GM10248 (cell line): ENCODE measurements around the gene LIPI.
"Not testable (repeated sequence)": the region's sequence is repeated elsewhere in the genome, so short reads cannot be mapped to it uniquely, and the experiment has no call there.

Source experiments
- CTCF ChIA-PET: fragments of 300-600 bp; sonication (Branson Sonifier 250); formaldehyde crosslinking; extraction: SDS; loops from one replicate; lab custom pipeline; 2021; ENCODE audit warnings: antibody characterized with exemption; lab: Yijun Ruan, JAX
- POLR2A ChIA-PET: fragments of 350-650 bp; sonication (Branson Sonifier 250); formaldehyde crosslinking; extraction: SDS; loops from one replicate; lab custom pipeline; 2020; ENCODE audit warnings: antibody characterized with exemption; lab: Yijun Ruan, JAX
- DNase-seq: peaks from one replicate; pipeline ENCODE4 v3.0.0; 2012; ENCODE audit errors: extremely low spot score
- TF ChIP-seq, protein P1 (sequence below): IDR thresholded peaks from 2 replicates; pipeline ENCODE4 v1.5.1; 2012; ENCODE audit warnings: mild to moderate bottlenecking, low read depth; ENCODE audit errors: extremely low read depth, missing control alignments, control extremely low read depth

Gene LIPI

DNA sequence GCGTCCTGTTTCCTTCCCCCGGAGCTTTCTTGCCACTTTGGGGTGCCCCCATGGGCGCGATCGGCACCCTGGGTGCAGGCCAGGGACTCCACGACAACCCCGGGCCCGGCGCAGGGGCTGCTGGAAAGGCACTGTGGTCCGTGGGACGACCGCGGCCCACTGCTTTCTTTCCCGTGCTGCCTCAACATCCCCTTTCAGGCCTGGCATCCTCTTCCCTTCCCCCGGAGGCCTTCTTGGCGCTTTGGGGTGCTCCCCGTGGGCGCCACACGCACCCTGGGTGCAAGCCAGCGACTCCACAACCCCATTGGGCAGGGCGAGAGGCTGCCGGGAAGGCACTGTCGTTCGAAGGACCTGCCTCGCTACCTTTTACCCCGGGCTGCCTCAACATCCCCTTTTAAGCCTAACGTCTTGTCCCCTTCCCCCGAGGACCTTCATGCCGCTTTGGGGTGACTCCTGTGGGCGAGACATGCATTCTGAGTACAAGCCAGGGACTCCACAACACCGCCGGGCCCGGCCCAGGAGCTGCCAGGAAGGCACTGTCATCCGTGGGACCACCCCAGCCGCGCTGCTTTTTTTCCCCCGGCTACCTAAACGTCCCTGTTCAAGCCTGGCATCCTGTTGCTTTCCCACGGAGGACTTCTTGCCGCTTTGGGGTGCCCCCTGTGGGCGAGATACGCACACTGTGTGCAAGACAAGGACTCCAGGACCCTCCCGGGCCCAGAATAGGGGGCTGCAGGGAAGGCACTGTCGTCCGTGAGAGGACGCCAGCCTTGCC lies 137.8 kb downstream of the LIPI start:
- DNase-seq = peak; percentile 10
- POLR2A ChIA-PET = no interaction called here
- CTCF ChIA-PET = no interaction called here
- TF ChIP-seq, protein P1, sequence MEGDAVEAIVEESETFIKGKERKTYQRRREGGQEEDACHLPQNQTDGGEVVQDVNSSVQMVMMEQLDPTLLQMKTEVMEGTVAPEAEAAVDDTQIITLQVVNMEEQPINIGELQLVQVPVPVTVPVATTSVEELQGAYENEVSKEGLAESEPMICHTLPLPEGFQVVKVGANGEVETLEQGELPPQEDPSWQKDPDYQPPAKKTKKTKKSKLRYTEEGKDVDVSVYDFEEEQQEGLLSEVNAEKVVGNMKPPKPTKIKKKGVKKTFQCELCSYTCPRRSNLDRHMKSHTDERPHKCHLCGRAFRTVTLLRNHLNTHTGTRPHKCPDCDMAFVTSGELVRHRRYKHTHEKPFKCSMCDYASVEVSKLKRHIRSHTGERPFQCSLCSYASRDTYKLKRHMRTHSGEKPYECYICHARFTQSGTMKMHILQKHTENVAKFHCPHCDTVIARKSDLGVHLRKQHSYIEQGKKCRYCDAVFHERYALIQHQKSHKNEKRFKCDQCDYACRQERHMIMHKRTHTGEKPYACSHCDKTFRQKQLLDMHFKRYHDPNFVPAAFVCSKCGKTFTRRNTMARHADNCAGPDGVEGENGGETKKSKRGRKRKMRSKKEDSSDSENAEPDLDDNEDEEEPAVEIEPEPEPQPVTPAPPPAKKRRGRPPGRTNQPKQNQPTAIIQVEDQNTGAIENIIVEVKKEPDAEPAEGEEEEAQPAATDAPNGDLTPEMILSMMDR = no peak

DNA sequence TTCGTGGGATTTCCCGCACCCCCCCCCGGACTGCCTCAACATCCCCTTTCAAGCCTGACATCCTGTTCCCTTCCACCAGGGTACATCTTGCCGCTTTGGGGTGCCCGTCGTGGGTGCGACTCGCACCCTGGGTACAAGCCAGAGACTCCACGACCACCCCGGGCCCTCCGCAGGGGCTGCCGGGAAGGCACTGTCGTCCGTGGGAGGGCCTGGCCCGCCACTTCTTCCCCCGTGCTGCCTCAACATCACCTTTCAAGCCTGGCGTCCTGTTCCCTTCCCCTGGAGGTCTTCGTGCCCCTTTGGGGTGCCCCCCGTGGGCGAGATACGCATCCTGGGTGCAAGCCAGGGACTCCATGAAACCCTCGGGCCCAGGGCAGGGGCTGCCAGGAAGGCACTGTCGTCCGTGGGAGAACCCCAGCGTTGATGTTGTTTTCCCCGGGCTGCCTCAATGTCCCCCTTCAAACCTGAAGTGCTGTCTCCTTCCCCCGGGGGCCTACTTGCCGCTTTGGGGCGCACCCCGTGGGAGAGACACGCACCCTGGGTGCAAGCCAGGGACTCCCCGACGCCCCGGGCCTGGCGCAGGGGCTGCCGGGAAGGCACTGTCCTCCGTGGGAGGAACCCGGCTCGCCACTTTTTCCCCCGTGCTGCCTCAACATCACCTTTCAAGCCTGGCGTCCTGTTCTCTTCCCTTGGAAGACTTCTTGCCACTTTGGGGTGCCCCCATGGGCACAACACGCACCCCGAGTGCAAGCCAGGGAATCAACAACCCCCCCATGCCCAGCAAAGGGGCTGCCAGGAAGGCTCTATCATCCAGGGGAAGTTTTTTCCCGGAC lies 138.6 kb downstream of the LIPI start:
- peak; percentile 9 for DNase-seq
- TF ChIP-seq, protein P1 = no peak
- POLR2A ChIA-PET = no interaction called here
- CTCF ChIA-PET = no interaction called here

DNA sequence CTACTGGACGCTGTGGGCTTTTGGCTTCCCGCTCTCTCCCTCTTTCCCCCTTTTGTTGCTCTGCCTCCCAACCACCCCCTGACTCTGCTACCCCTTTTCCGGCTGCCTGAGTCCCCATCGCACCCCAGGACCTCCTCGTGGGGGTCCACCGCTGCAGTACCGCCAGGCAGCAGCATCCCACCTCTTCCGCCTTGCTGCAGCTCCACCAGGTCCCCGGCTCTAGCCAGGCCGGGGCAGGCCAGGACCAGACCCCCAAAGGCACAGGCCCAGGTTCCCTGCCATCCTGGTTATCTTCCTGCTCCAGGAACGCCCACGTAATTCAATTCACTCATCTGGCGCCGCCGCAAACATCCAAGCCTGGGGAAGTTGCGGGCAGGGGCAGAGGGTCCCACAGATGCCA lies 139.8 kb downstream of the LIPI start:
- ChIA-PET POLR2A (no interaction called here), CTCF (interaction anchor here (1.1 kb wide), 1 partner anchor 23 kb away, joined by 3 read pairs; no protein-coding TSS in a partner anchor)
- TF ChIP-seq, protein P1 = no peak
- no peak for DNase-seq

DNA sequence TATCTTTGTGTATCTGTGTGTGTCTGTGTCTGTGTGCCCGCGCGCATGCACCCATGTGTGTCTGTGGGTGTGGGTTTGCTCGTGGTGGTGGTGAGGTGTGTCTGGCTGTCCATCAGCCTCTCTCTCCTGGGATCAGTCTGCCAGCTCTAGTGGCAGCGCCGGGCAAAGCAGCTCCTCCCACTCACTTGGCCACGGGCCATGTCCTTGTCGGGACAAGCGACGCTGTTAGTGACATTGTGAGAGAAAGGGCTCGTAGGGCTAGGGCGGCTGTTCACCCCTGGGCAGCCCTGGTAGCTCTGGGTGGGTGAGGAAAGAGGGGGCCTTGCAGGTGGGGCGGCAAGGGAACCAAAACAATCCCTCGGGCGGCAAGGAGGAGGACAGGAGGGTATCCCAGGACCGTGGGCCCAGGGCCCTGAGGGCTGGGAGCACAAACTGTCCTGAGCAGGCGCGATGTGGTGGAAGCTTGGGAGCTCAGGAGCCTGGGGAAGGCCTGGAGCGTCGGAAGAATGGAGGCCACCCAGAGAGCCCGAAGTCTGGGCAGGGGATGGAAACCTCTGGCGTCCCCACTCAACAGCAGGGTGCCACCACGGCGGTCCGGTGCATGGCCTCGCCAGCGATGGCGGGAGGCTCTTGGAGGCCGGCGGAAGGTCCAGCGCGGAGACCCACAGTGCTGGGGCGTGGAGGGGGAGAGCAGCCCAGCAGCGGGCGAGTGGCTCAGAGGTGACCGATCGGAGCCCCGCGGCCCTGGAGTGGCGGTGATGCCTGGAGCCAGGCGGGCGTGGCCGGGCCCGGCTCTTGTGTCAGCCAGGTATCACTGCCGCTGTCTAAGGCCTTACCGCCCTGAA lies 140.5 kb downstream of the LIPI start:
- TF ChIP-seq, protein P1 = no peak
- POLR2A ChIA-PET = no interaction called here
- CTCF ChIA-PET = interaction anchor here (1.1 kb wide), 2 partner anchors 12 to 23 kb away, joined by 3 read pairs; no protein-coding TSS in a partner anchor
- DNase-seq = no peak

DNA sequence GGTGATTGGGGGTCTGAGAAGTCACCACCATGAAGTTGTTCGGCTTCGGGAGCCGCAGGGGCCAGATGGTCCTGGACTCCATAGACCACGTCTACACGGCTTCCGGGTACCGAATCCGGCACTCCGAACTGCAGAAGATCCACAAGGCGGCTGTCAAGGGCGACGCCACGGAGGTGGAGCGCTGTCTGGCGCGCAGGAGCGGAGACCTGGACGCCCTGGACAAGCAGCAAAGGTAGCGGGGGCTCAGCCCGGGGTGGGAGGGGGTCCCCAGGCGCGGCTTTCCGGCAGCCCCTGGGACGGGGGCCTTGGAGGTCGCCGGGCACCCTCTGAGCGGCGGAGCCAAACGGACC lies 146.5 kb downstream of the LIPI start:
- DNase-seq = no peak
- POLR2A ChIA-PET = no interaction called here
- CTCF ChIA-PET = no interaction called here
- TF ChIP-seq, protein P1 = no peak

DNA sequence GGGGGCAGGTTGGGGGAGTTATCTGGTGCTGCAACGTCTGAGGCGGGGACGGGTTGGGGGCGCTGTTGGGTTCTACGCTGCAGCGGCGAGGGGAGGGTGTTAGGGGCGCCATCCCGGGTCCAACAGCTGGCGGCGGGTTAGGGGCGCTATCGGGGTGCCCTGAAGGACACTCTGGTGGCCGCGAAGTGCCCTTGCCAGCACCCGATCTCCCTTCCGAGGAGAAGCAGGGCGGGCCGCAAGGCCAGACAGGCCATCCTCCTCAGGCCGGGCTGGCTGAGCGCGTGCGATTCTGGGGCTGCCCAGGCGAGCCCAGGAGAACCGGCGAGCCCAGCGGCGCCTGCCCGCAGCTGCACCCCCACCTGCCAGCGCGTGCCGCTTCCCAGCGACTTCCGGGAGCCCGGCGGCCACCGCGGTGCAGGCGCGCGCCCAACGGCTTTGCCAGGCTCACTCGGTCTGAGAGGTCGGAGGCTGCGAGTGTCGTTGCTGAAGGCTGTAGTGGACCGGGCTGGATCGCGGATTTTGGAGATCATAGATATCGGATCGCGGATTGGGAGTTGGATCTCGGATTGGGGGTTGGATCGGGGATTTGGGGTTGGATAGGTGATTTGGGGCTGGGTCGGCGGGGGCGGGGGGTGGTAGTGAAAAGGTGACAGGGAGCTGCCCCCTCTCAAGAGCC lies 147.0 kb downstream of the LIPI start:
- CTCF ChIA-PET = not testable (repeated sequence)

DNA sequence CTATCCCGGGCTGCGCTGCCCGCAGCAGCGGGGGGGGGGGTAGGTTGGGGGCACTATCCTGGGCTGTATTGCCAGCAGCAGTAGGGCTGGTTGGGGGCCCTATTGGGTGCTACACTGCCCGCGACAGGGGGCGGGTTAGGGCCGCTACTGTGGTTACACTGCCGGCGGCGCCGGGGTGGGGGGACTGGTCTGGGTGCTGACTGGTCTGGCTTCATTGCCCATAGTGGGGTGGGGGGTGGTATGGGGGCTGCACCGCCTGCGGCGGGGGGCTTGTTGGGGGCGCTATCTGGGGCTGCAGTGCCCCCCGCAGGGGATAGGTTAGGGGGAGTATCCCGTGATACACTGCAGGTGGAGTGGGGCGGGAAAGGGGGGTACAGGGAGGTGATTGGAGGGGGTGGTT lies 148.1 kb downstream of the LIPI start:
- CTCF ChIA-PET, POLR2A ChIA-PET, DNase-seq: not testable (repeated sequence)

More for the DNA sequence above, 147.0 kb downstream of the LIPI start:
- POLR2A ChIA-PET = not testable (repeated sequence)
- DNase-seq = peak; percentile 7

DNA sequence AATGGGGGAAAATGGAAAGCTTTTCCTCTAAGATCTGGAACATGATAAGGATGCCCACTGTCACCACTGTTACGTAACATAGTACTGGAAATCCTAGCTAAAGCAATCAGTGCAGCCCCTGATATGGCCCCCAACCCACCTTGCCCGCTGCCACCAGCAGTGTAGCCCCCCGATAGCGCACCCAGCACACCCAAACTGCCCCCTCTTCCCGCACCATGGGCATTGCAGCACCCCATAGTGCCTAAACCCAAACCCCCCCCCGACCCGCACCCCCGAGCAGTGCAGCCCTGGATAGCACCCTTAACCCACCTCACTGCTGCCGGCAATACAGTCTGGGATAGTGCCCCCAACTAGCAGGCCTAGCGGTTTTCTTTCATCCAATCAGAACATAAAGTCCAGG lies 148.9 kb downstream of the LIPI start:
- DNase-seq, POLR2A ChIA-PET: not testable (repeated sequence)

DNA sequence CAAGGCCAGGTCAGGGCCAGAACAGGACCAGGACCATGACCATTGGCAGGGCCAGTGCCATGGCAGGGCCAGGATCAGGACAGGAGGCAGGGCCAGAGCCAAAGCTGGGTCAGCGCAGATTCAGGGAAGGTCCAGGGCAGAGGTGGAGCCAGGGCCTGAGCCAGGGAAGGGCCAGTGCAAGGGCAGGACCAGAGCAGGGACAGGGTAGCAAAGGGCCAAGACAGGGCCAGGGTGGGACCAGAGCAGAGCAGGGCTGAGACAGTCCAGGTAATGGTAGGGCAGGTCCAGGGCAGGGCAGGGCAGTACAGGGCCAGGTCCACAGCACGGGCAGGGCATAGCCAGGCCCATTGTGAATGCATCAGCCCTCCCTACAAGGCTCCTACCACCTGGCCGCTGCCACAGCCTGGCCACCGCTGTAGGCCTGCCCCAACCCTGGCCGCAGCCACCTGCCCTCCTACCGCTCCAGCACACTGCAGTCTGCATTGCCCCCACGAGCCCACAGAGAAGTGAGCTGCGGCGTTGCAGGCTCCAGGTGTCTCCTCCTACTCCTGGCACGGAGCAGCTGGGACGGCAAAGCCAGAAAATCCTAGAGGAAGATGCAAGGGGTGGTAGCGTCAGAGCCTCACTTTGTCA lies 151.6 kb downstream of the LIPI start:
- DNase-seq, POLR2A ChIA-PET, CTCF ChIA-PET: not testable (repeated sequence)

More for the DNA sequence above, 148.9 kb downstream of the LIPI start:
- CTCF ChIA-PET = not testable (repeated sequence)
